HG03439 (cell line): ENCODE data around the gene CREBZF.

Source experiments
- ATAC-seq: cut with Tn5 transposase; IDR thresholded peaks from one replicate; pipeline ENCODE4 v1.9.1; 2021; ENCODE audit warnings: mild to moderate bottlenecking, moderate library complexity; ENCODE audit not compliant: unreplicated experiment

Gene CREBZF, protein sequence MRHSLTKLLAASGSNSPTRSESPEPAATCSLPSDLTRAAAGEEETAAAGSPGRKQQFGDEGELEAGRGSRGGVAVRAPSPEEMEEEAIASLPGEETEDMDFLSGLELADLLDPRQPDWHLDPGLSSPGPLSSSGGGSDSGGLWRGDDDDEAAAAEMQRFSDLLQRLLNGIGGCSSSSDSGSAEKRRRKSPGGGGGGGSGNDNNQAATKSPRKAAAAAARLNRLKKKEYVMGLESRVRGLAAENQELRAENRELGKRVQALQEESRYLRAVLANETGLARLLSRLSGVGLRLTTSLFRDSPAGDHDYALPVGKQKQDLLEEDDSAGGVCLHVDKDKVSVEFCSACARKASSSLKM

DNA sequence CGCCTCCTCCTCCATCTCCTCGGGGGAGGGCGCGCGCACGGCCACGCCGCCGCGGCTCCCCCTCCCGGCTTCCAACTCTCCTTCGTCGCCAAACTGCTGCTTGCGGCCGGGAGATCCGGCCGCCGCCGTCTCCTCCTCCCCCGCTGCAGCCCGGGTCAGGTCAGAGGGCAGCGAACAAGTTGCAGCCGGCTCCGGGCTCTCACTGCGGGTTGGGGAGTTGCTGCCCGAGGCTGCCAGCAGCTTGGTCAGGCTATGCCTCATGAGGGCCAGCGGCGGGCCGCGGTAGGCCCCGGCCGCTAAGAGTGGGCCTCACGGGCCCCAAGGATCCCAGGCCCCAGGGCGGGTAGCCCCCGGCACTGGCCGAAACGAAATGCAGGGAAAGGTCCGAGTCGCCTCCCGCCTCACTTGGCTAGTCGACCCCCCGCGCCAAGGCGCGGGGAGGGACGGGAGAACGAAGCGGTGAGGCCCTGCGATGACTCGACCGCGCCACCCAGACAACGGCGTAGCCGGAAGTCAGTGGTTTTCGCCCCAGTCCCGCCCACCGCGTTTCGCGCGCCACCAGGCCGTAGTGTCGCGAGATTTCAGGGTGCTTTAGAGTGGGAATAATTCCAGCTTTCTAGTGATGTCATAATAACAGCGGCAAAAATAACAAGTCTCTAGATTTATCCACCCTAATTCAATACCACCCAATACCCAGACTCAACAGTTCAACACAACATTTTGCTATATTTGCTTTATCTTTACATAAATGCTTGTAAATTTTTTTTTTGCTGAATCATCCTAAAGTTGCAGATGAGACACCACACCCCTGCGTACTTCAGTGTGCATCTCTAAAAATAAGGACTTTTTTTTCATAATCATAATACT lies at the start of gene CREBZF:
TSS of gene CREBZF (minus strand) at position 515 of the 867 bp plus-strand sequence. CDS start at position 261, 254 bp downstream.
- ATAC-seq, result peak; percentile 94

DNA sequence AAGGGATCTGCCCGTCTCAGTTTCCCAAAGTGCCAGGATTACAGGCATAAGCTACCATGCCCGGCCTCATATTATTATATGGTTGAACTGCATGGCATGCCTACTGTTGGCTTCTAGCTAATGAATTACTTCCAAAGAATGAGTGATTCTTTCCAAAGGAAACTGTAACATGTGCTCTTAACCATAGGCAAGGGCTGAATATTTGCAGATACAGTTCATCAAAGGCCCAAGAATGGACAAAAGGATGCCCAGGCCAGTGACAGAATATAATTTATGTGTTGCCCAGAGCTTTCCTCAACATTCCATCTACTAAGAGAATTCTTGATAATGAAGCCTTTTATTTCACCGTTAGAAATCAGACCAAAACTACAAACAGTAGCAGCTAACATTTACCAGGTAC lies 48.0 kb upstream of the CREBZF start:
- ATAC-seq, result no peak

DNA sequence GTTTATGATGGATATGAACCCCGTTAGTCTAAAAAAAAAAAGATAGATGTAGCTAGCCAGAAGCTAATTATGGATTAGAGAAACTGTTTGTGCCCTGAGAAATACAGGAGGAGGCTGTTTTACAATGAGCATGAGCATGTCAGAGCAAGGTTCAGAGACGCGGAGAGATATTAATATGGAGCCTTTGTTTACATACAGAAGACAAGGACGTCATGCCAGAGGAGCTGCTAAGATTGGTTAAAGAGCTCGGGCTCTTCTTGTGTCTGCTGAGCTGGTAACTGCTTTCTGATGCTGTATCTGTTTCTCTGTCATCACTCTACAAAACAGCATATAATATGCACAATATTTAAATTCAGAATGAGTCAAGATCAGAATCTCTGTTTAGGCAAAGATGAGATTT lies 46.0 kb upstream of the CREBZF start:
- no peak for ATAC-seq

DNA sequence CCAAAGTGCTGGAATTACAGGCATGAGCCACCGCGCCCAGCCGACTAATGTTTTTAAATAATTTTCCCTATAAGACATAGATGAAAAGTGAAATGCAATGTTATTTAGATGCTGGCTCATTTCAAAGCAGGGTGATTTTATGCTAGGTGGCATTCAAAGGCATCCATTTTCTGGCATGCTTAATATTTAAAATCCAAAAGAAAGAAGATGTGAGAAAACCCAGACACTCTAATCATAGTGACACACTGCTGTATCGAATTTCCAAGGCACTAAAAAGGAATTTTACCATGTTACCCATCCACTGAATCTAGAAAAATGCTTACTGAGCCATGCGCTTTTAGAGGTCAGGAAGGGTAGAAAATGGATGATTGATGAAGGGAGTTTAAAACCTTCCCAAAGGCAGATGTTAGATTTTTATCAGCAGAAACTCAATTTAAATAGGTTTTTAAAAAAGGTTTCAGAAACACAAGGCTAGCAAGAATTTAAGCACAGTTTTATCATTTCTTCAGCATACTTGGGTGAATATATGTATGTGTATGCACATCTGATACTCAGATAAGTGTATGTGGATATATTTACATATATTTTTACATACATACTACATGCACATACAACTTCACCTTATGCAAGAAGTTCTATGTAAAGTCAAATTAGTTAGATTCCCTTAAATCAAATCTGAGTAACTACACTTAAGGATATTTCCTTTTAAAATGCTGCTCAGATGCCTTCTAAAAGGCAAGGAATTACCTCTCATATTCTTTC lies 45.2 kb upstream of the CREBZF start:
- ATAC-seq, result no peak

DNA sequence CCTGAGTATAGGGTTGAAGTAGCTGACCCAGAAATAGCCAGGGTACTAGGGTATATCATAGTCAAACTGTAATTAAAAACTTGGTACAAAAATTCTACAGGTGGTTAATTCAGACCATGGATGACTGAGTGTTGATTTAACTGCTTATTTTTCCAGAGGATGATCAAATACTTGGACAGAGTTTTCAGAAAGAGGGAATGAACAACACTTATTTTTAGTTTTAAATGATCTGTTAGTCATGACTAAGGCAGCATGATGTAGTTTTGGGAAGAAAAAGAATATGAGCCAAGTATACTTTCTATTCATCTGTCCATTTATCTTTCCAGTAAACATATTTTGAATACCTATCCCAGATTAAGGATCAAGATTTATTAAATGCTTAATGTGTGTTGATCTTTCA lies 40.9 kb upstream of the CREBZF start:
- ATAC-seq, result no peak

DNA sequence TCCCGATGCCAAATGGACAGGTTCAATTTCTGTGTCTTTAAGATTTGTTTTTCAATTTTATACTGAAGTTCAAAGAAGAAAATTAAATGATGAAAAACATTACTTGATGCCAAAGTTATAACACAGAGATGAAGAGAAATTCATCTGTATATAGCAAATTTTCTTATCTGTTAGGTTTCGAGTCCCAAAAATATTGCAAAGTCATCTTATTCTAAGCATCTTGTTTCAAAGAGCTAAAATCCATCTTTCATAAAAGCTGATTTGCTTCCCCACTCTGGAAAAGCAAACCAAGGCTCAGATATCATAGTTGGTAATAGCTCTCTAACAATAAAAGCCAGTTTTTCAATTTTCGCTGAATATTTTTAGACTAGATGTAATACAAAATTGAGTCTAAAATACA lies 40.0 kb upstream of the CREBZF start:
- ATAC-seq, result no peak

DNA sequence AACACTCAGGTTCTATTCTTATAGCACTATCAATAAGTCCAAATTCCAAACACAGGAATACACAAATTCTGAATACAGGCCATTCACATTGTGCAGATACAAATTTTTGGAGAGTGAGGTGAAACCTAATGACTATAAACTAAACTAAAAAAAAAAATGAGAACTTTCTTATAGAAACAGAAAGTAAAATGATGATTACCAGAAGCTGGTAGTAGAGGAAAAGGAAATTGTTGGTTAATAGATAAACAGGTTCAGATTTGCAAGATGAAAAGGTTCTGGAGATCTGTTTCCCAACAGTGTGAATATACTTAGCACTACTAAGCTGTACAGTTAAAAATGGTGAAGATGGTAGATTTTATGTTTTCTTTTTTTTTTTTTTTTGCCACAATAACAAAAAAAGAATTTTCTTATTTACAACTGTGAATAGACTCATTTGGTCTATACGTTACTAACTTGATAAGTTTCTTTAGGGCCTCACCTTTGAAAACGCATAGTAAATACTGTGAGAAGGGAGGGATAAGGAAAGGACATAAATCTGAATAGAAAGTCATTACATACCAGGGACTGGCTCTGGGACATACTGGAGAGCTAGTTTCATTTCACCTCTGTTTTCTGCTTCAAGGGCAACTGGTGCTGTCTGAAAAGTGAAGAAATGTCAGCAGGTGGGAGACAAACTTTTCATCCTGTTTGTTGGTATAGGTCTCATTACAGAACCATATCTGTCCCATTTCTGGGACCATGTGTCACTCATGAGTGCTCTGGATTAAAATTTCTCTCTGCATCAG lies 35.2 kb upstream of the CREBZF start:
- no peak for ATAC-seq

DNA sequence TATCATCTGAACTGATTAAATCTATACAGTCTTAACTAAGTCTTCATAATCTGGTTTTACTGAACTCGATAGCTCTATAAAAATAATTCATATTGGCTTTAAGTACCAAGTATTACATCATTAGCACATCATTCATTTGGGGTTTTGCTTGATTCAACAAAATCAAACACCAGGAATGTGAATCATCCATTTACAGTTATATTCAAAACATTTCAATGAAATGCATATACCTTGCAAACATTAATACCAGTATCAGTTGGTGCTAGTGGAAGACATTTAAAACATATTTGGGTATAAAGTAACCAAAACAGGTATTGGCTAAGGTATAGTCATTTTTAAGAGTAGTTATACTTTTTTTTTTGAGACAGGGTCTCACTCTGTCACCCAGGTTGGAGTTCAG lies 33.3 kb upstream of the CREBZF start:
- no peak for ATAC-seq

DNA sequence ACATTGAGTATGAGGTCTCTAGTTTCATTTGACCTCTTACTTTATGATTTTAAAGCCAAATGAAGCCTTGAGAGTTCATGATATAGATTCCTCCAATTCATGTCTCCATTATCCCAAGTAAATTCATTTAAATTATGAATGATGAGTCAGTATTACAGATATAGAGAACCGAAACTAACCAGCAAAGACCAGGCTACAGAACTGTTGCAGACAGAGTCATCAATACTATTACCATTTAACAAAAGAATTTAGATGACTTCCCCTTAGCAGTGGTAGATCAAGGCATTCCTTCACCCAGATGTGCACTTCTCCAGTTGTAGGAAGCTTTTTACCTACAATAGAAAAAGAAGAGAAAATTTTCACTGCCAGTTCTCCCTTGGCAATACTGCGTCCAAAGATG lies 32.8 kb upstream of the CREBZF start:
- no peak for ATAC-seq

DNA sequence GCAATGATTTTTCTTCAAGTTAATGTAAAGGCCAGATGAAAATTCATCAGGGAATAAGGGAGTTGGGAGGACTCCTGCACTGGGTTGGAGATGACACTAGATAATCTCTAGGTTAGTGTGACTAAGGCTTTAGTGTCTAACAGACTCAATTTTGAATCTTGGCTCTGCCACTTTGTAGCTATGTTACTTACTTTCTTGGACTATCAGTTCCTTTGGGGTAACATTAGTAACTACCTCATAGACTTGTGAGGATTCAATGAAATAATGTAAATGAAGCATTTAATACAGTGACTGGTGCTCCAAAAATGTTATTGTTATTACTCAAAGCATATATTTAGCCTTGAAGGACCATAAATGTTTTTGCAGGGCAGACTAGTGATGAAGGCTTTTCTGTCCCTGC lies 30.6 kb upstream of the CREBZF start:
- ATAC-seq, result no peak

DNA sequence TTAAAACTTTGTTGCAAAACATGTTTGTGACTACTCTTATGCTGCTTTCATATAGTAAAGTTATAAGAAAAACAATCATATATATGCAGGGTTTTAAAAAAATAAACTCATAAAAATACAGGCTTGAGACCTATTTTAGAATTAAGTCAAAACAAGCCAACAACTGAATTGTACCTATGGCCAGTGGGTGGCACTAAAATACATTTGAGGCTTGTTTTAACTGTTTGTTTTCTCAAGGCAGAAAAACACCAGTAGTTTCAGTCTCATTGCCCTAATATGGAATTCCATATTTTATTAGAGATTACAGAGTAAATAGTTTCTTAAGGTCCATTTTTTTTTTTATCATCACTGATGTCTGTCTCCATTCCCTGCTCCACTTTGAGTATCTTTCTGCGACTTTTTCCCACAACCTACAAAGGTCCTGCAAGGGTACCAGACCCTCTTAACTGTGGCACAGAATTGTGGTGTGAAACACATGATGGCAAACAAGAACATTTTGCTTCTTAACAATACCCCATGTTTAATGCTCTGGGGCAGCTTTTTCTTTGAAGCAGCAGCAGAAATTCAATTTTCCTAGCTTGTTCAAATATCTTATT lies 29.6 kb upstream of the CREBZF start:
- no peak for ATAC-seq

DNA sequence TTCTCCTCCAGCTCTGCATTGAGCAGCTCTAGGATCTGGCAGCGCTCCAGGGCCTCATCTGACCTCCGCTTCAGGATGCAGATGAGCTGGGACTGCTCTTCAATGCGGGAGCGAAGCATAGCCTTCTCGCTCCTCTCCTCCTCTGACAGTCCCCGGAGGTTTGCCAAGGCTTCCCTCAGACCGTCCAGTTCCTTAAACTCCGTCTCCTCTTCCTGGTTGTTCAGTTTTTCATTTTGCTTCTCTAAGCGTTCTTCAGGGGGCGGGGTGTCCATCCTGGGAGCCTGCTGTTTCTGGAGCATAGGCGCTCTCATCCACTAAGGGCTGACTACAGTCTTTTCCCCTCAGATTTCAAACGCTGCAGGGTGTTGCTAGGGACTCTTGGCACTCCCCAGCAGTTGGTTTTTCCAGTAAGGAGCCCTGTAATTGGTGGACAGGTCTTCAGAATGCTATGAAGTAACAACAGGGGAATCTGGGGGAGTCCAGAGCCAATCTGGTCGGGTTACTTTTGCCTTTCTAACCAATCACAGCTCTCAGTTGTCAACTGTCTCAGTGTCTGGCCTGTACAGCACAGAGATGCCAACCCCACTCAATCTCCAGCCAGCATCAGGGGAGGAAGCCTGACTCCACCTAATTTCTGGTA lies 21.0 kb upstream of the CREBZF start, which contains the start of gene CCDC89:
TSS of gene CCDC89 (minus strand) at position 376 of the 640 bp plus-strand sequence. CDS start at position 311, 65 bp downstream.
- ATAC-seq, result no peak

DNA sequence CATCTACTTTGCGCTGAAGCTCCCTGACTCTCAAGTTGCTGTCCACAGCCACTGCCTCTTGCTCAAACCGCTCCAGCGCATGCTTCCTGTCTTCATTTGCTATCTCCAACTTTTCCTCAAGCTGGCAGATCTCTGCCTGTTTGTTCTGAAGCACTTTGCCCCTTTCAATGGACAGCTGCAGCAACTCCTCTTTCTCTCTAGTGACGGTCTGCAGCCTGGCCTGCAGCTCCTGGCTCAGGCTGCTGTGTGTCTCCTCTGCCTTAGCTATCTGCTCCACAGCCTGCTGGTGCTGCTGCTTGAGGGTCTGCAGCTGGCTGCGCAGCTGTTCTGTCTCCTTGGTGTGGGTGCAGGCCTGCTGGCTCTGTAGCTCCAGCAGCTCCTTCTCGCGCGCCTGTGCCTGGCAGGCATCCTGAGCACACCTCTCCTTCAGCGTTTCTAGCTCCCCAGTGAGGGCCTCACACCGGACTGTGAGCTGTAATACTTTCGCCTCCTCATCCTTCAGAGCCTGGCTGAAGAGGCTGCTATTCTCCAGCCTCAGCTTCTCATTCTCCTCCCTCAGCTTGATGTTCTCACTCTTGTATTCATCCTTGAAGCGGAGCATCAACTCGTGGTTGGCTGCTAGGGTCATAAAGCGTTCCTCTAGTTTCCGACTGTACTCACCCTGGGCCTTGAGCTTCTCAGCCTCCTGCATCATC lies 20.3 kb upstream of the CREBZF start:
- ATAC-seq, result no peak

DNA sequence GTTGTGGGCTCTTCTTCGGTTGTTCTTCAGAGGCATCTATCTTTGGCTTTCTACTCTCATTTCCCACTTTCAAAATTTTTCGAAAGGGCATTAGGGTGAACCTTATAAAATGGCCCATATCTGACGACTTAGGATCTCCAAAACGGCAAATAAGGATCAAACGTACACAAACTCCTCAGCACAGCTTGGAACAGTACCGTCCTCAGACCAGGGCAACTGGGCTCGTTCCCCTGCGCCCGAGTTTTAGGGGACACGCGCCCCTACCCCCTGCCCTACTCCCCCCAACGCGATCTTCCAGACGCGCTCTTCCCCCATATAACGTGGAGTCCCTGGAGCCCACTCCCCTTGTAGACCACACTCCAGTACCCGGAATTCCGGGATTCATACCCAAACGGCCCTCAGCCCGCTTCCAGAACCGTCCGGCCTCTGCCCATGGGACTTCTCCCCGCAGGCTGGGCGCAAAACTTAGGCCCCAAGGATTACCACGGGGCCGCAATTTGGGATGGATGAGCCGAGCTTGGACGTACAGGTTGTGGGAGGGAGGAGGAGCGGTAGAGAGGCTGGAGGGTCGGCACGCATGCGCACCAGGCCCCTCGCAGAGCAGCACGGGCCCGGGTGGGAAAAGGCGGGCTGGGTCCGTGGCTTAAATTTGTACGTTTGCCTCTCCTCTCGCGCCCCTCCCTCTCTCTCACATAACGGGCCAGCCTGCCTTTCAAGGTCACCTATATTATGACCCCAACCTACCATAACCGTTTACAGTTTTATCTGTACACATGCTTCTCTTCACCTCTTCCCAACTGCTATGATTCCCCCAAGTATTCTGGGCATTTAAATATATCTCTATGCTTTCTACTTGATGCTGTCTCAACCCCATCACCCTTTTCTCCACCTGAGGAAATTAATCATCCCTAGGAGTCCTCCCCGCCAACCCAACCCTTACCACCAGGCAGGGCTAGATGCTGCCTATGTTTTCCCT lies 17.7 kb upstream of the CREBZF start:
- peak; percentile 82 for ATAC-seq

DNA sequence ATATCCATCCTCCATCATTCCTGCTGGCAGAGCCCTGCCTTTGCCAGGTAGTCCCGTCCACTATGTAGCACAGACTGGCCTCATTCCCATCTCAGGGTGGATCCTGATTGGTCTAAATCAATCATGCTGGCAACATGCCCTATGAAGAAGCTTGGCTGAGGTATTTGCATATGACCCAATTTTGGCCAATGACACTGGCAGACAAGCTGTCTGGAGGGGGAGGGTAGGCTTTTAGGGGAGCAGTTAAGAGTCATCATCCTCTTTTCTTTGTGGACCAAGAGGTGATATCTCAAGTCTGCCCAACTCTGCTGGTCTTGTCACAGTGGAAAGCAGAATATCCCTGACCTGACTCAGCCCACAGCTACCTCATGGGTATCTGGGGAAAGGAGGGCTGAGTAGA lies 16.0 kb upstream of the CREBZF start:
- no peak for ATAC-seq

DNA sequence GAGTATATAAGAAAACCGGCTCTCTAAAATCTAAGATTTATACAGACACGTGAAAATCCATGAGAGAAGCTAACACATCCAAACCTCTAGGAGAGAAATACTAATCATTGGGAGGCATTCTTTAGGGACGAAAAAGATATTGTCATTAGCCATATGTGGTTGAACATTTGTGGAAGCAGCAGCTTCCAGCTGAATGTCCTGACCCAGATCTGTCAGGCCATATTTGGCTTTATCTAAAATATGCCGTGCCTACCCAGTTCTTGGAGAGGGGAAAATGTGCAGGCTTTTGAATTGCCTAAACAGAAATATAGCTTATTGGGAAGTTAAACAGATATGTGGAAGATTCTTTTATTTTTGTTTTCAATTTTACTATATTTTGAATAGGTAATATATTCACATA lies 14.6 kb upstream of the CREBZF start:
- no peak for ATAC-seq

DNA sequence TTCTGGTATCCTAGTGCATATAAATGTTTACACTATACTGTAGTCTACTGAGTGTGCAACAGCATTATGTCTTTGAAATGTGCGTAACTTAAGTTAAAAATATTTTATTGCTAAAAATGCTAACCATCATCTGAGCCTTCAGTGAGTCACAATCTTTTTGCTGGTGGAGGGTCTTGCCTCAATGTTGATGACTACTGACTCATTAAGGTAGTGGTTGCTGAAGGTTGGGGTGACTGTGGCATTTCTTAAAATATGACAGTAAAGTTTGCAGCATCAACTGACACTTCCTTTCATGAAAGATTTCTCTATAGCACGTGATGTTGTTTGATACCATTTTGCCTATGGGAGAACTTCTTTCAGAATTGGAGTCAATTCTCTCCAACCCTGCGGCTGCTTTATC lies 8.5 kb upstream of the CREBZF start:
- no peak for ATAC-seq
